Smooth muscle cell (in vitro differentiated cells): ENCODE measurements around the gene CLEC4C. TPM values are rescaled to one million over a fixed set of nuclear protein-coding genes. Genes with fewer than 3 reads are reported as not detected.
A peak's percentile ranks its signal among the peaks of the same experiment; 100 is the strongest.

Experiments used
- DNase-seq: peaks from one replicate; lab custom pipeline; 2025; ENCODE audit not compliant: unreplicated experiment; lab: John Stamatoyannopoulos, UW
- H2AFZ ChIP-seq: fragments of 200-600 bp; sonication (generic); 2 replicates; pipeline ENCODE4 v1.6.0; 2016; ENCODE audit warnings: antibody characterized with exemption, low read depth, mild to moderate bottlenecking
- H3F3A ChIP-seq: fragments of 200-600 bp; sonication (generic); 2 replicates; pipeline ENCODE4 v1.6.0; 2017; ENCODE audit warnings: antibody characterized with exemption, low read depth
- H3K27ac ChIP-seq: fragments of 200-600 bp; sonication (generic); 2 replicates; pipeline ENCODE4 v1.5.1; 2016; ENCODE audit warnings: low read depth, mild to moderate bottlenecking
- H3K27me3 ChIP-seq: fragments of 200-600 bp; sonication (generic); 2 replicates; pipeline ENCODE4 v1.6.1; 2016; ENCODE audit warnings: low read depth, mild to moderate bottlenecking
- H3K36me3 ChIP-seq: fragments of 200-600 bp; sonication (generic); 2 replicates; pipeline ENCODE4 v1.5.1; 2016; ENCODE audit warnings: low read depth
- H3K4me1 ChIP-seq: fragments of 200-600 bp; sonication (generic); 2 replicates; pipeline ENCODE4 v1.5.1; 2016; ENCODE audit warnings: low read depth
- H3K4me2 ChIP-seq: fragments of 200-600 bp; sonication (generic); 2 replicates; pipeline ENCODE4 v1.6.0; 2016; ENCODE audit warnings: mild to moderate bottlenecking
- H3K4me3 ChIP-seq: fragments of 200-600 bp; sonication (generic); 2 replicates; pipeline ENCODE4 v1.5.1; 2016; ENCODE audit warnings: mild to moderate bottlenecking
- H3K79me2 ChIP-seq: fragments of 200-600 bp; sonication (generic); 2 replicates; pipeline ENCODE4 v1.6.0; 2016; ENCODE audit warnings: low read depth, mild to moderate bottlenecking
- H3K9ac ChIP-seq: fragments of 200-600 bp; sonication (generic); 2 replicates; pipeline ENCODE4 v1.6.0; 2016; ENCODE audit warnings: low read depth
- H3K9me3 ChIP-seq: fragments of 200-600 bp; sonication (generic); replicated peaks from 2 replicates; pipeline ENCODE4 v1.5.1; 2016; ENCODE audit warnings: low read depth
- H4K20me1 ChIP-seq: fragments of 200-600 bp; sonication (generic); 2 replicates; pipeline ENCODE4 v1.6.0; 2016; ENCODE audit warnings: low read depth
- CTCF ChIP-seq: fragments of 200-600 bp; sonication (generic); IDR thresholded peaks from 2 replicates; pipeline ENCODE4 v1.5.1; 2017; ENCODE audit warnings: borderline replicate concordance, mild to moderate bottlenecking, antibody characterized with exemption; ENCODE audit not compliant: insufficient read depth, poor library complexity, severe bottlenecking
- WGBS: methylation state at CpG from one replicate; pipeline ENCODE4 v1.1.7; 2016; ENCODE audit warnings: low lambda C conversion rate; 5-methylcytosine and 5-hydroxymethylcytosine counted together
- polyA plus RNA-seq: library from polyadenylated mRNA; unstranded; fragments of >200 nt; fragmentation: Nextera tagmentation; extraction: Ambion mirVana; gene quantifications from 2 replicates; pipeline ENCODE4 v1.2.1, GENCODE V29; 2016
- total RNA-seq: library from RNA; depleted of rRNA; stranded (reverse); fragments of >200 nt; gene quantifications from 2 replicates; pipeline ENCODE4 v1.2.3, GENCODE V29; 2014

CLEC4C gene
- total and polyA plus RNA-seq, 2 experiments from 2014 or later: not detected

GRCh38 chr12:7729746-7730145 lies 17.4 kb downstream of the CLEC4C start:
- no peak overlapping the region for H2AFZ ChIP-seq

GRCh38 chr12:7723926-7724325 lies 23.2 kb downstream of the CLEC4C start:
- no peak overlapping the region for H3K27ac ChIP-seq
- H3K27me3 ChIP-seq: no peaks in the 10 kb centered on the region
- DNase-seq: no peak
- no peak overlapping the region for H2AFZ ChIP-seq
- H4K20me1 ChIP-seq: no peaks in the 10 kb centered on the region
- no peaks in the 10 kb centered on the region for H3K9me3 ChIP-seq
- H3K79me2 ChIP-seq: no peaks in the 10 kb centered on the region
- no peaks in the 10 kb centered on the region for H3F3A ChIP-seq
- no peak overlapping the region for H3K4me3 ChIP-seq
- WGBS: 66% methylated on average over 3 of the region's 3 CpGs
- H3K4me2 ChIP-seq: no peak overlapping the region
- no peaks in the 10 kb centered on the region for H3K36me3 ChIP-seq
- no peak overlapping the region for H3K9ac ChIP-seq
- no peak for TF ChIP-seq CTCF
- H3K4me1 ChIP-seq: no peaks in the 10 kb centered on the region

More at GRCh38 chr12:7729746-7730145, 17.4 kb downstream of the CLEC4C start:
- TF ChIP-seq CTCF: no peak
- H3K27me3 ChIP-seq: no peaks in the 10 kb centered on the region
- DNase-seq: no peak
- H3K4me1 ChIP-seq: peaks cover 10% of the 10 kb centered on the region
- peaks cover 10% of the 10 kb centered on the region for H3F3A ChIP-seq
- H4K20me1 ChIP-seq: no peaks in the 10 kb centered on the region
- H3K27ac ChIP-seq: no peak overlapping the region
- WGBS: 82% methylated on average over 4 of the region's 4 CpGs
- no peak overlapping the region for H3K4me2 ChIP-seq
- H3K9ac ChIP-seq: no peak overlapping the region
- no peaks in the 10 kb centered on the region for H3K9me3 ChIP-seq
- H3K79me2 ChIP-seq: no peaks in the 10 kb centered on the region
- H3K36me3 ChIP-seq: no peaks in the 10 kb centered on the region
- no peak overlapping the region for H3K4me3 ChIP-seq

- Histone ChIP-seq H2AFZ (no peak overlapping the region), H3K4me3 (no peak overlapping the region), H3K79me2 (no peaks in the 10 kb centered on the region), H3K36me3 (no peaks in the 10 kb centered on the region), H3K27ac (no peak overlapping the region), H3K9ac (no peak overlapping the region), H3K9me3 (no peaks in the 10 kb centered on the region), H3K27me3 (no peaks in the 10 kb centered on the region), H3K4me1 (no peaks in the 10 kb centered on the region), H3K4me2 (no peak overlapping the region), H3F3A (no peaks in the 10 kb centered on the region), H4K20me1 (no peaks in the 10 kb centered on the region)
- DNase-seq: no peak
- 60% methylated on average over 15 of the region's 15 CpGs for WGBS
- no peak for TF ChIP-seq CTCF
These were observed 27.0 kb downstream of the CLEC4C start for GRCh38 chr12:7719946-7720730.

- Histone ChIP-seq H3K27ac (no peak overlapping the region), H3K9ac (no peak overlapping the region), H3K4me3 (no peak overlapping the region), H4K20me1 (no peaks in the 10 kb centered on the region), H3K36me3 (no peaks in the 10 kb centered on the region), H3K27me3 (no peaks in the 10 kb centered on the region), H3F3A (no peaks in the 10 kb centered on the region), H3K79me2 (no peaks in the 10 kb centered on the region), H3K4me1 (no peaks in the 10 kb centered on the region), H2AFZ (no peak overlapping the region), H3K4me2 (no peak overlapping the region), H3K9me3 (no peaks in the 10 kb centered on the region)
- DNase-seq: no peak
- peak; percentile 27 for TF ChIP-seq CTCF
- WGBS: 21% methylated on average over 5 of the region's 5 CpGs
These were observed 30.8 kb downstream of the CLEC4C start for GRCh38 chr12:7716381-7716780.
